NOMO-1 (cell line): ENCODE results near the gene MYOZ1.

Experiments
- DNase-seq, 2 experiments: peaks; one replicate each; lab custom pipeline; 2025; ENCODE audit not compliant: unreplicated experiment in 2 of 2; lab: John Stamatoyannopoulos, UW

MYOZ1 gene

DNA sequence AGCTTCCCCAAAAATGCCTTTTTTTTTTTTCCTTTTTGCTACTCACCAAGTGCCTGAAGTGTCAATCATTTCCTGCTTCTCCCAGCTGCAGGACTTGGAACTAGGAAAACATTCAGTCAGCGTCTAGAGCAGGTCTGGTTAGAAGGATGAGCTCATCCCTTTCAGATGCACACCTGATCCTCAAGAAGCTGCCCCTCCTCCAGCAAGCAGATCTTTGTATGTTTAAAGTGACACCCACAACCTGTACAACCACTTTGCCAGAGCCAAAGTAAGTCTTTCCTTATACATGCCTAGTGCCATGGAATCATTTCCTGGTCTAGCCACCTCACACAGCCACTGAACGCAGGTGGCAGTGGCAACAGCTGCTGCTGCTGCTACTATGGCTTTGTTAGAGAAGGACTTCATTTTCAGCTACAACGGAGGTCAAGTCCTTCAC is 39.8 kb downstream of the MYOZ1 start:
- no peak for DNase-seq

DNA sequence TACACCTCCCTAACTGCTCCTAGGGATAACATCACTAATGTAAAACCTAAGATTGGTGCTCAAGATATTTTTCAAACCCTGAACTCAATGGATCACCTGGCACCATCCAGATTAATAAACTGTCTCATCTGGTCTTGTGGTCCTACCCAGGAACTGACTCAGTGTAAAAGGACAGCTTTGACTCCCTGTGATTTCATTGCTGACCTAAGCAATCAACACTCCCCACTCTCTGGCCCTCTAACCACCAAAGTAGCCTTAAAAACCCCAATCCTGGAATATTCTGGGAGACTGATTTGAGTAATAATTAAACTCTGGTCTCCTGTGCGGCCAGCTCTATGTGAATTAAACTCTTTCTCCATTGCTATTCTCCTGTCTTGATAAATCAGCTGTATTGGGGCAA is 43.9 kb downstream of the MYOZ1 start:
- DNase-seq = no peak

DNA sequence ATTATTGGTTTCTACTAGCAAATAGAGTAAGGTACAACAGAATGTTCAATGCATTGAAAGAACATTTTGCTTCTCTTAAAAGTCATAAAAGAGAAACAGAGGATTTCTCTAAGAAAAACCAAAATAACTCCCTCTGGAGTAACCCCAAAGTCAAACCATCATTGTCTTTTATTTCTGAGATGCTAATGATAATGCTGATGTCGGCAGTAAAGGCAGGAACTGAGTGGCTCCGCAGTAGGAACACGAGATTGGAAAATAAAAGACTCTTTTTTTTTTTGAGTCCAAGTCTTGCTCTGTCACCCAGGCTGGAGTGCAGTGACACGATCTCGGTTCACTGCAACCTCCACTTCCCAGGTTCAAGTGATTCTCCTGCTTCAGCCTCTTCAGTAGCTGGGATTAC is 47.5 kb downstream of the MYOZ1 start:
- no peak for DNase-seq

DNA sequence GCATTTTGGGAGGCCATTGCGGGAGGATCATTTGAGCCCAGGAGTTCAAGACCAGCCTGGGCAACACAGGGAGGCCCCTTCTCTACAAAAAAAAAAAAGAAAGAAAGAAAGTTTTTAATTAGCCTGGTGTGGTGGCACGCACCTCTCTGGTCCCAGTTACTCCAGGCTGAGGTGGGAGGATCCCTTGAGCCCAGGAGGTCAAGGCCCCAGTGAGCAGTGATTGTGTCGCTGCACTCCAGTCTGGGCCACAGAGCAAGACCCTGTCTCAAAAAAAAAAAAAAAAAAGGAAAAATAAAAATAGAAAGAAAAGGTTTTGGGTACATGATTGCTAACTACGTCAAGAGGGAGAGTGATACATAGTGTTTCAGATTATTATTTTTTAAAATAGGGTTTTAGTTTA is 48.2 kb downstream of the MYOZ1 start:
- DNase-seq = no peak

DNA sequence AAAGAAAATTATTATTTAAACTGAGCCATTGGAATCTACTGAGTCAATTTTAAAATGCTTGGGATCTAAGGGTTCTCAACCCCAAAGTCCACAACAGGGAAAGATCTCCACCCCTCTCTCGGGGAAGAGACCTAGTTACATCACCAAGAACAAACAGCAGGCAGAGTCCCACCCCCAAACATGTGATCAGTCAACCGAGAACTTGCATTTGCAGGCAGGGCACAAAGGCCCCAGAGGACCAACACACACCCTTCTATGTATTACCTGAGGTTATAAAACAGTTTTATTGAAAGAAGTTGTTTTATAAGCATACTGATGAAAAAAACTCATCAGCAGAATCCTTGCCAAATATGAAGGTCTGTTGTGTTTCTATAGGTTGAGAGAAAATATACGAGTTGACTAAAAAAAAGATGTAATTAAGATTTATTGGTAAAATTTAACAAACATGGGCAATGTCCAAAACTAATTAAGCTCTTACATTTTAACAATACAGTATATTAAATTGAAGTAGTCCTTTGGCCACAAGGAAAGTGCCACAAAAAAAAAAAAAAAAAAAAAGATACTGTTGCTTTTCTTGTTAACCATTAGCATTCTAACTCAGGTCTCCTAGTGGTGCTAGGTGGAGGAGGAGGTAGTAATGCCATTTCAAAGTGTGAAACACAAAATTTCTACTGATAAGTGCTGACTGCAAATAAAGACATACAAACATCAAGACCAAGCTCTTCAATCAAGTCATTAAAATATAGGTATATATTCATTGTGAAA is 49.2 kb downstream of the MYOZ1 start:
- DNase-seq = peak; percentile 22 to 56

DNA sequence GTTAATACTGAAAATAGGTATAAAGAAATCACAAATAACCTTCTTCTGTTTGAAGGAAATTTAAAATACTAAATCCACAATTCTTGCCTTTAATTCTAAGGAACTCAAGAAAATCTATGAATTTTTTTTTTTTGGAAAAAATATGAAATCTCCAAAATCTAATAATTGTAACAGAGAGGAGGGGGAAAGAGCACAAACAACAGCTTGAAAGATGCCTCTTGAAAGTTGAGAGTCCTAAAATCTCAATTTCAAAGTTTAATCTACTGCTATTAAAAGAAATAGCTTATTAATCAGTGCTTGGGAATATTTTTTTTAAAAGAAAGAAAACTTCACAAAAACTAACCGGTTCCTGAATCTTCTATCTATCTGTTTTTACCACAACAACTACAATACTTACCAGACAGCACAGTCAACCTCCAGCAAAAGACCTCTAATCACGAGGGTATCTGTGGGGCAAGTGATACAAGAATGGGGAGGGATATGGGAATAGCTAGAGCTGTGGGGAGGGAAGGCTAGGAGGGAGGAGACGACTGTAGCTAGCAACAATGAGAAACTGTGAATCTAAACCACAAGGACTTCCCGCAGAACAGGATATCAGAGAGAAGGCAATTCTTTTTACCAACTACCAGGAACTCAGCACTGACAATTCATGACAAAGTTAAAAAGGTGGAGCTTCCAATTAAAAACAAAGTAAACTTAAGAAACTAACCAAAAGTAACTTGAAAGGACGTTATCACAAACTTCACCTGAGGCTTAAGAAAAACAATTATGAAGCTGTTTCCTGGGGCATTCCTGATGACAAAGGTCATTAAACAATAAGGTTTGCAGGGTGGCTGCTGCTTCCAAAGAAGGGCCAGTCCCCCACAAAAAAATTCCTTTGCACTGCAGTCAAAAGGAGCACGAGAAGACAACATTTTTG is 50.1 kb downstream of the MYOZ1 start, which contains the start of gene USP54:
Gene USP54 (minus strand): TSS at position 462 of the 919 bp plus-strand sequence. CDS start 15,684 bp downstream, outside the sequence.
- peak; percentile 30 to 35 for DNase-seq

DNA sequence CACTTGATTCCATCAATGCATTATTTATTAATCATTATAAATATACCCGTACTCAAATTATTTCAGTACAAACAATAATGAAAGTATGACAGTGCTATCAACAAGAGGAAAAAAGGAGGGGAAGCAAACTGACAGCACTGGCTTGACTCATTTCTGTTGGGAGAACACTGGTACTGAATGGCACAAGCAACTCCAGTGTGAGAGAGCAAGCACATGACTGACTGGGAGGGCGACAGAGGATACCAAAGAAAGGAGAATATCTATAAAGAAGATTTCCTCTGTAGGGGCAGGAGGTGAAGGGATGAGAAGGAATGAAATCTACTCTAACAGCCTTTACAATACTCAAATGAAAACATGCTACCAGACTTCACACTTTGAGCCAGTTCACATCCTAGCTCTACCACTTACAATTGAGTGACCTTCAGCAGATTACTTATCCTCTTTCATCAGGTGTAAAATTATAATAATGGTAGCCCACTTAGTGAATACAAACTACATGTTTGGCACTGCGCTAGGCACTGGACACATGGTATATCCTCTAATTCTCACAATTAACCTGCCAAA is 51.6 kb downstream of the MYOZ1 start:
- no peak for DNase-seq

DNA sequence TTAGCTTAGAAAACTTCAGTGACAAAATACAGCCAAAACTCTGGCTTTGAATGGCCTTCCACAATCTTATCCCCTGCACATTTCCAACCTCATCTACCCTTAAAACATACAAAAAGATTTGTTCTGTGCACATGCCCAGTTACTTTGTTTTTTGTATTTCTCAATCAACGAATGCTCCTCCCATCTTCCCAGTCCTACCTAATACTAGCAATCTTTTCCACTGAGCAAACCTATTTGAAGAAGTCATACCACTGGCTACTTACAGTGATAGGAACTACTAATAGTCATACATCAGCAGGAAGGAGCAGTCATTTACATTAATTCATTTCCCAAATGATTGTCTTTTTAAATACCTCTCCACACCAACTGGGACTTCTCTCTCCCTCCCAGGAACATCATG is 52.6 kb downstream of the MYOZ1 start:
- peak in 1 of 2 experiments; percentile 34 for DNase-seq

DNA sequence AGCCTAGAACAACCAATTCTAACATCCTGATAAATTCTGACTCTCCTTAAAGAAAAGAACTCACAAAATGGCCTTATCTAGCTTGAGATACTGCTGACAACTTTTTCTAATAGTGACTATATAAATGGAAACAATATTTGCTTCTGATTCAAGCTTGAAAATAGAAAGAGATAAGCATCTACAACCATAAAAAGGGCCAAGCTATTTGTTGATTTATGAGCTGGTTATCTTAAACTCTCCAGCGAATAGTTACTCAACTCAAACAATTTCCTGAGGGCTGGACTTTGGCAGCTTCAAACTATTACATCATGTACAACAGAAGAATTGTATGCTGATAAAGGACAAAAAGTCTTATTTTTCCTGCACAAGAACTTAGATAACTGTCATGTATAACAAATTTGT is 54.7 kb downstream of the MYOZ1 start:
- peak; percentile 68 to 76 for DNase-seq

DNA sequence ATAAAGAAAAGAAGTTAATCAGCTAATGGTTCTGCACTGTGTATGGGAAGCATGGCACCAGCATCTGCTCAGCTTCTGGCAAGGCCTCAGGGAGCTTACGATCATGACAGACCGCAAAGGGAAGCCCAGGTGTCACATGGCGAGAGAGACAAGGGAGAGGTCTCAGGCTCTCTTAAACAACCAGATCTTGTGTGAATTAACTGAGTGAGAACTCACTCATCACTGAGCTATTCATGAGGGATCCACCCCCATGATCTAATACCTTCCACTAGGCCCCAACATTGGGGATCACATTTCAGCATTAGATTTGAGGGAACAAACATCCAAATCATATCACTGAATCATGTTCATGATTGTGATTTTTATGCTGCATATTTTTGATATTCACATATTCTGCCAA is 55.9 kb downstream of the MYOZ1 start:
- DNase-seq = no peak

DNA sequence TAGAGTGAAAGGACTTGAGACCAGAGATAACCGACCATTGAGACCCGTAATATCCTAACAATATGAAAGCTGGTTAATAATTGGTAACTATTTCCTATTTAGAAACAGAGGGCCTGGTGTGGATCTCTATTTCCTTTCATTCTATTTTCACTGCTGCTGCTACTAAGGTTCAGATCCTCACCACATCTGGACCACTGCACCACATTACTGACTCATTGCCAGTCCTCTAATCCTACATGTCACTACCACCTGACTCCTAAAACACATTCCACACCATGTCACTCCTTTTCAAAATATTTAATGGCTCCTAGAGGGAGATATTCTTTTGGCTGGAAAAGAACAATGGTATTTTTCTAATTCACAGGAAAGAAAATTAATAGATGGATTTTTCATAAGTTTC is 56.5 kb downstream of the MYOZ1 start:
- DNase-seq = no peak

DNA sequence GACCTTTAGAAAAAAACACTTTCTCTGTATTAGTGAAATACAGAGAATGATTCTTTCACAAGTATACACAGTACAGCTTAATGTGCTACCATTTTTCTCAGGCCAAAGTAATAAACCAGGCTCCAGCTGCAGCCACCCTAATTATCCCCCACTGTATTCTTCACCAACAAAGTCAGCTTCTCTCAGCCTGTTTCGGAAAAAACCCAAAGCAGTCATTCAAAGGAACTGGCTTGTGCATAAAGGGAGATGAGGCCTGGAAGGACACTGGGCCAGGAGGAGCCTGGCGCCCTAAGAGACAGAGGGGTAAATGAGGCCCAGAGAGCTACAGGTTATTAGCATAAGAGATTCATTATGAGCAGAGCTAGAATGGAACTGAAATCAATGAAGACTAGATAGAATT is 59.4 kb downstream of the MYOZ1 start:
- no peak for DNase-seq
